GM18526 (cell line): ENCODE data around the gene STAG1.
A peak's percentile ranks its signal among the peaks of the same experiment; 100 is the strongest.

Source experiments
- POLR2A ChIP-seq: IDR thresholded peaks from 3 replicates; pipeline ENCODE4 v1.6.1; 2011; ENCODE audit not compliant: insufficient read length; ENCODE audit errors: extremely low read depth

The STAG1 gene

DNA sequence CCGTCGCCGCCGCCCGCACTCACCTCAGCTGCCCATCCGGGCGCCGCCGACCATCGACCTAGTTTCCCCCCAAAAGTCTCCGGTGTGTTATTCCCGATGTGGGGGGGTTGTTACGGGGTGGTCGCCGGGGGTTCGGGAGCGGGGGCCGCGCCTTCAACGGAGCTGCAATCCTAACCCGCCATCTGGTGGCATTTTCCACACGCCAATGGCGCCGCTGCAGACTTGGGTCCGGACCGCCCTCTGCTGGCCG, at the start of gene STAG1:
Gene STAG1 (minus strand): TSS at position 207 of the 250 bp plus-strand sequence. CDS start 121,480 bp downstream, outside the sequence.
- TF ChIP-seq POLR2A = no peak

DNA sequence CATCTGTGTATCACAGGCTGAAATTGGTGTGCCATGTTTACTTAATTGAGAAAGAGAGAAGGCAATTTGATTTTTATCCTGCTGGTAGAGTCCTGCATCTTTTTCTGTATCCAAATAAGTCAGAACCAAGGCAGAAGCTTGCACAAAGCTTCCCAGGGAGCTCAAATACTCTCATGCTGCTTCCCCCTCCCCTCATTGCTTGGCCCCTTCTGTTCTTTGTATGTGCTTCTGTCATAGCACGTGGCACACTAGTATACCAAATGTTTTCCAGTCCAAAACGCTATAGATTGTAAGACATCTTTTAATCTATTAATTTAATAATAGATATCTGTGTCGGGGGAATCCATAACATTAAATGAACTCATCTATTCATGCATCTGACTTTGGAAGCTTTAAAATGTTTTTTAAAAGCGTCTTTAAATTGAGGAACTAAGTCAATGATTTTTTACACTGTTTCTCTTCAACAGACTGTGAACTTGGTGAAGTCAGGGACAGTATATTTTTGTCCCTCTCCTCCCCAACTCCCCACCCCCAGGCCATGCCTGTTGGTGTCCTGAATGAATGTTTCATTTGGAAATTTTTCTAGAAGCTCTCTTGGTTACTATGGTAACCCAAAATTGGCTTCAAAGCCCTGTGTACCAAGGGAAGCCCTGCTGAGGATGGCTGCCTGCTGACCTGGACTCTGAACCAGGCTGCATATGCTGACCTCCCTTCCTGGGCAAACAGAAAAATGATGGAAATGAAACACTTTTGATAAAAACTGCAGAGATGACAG, 40.6 kb upstream of the STAG1 start:
- no peak for TF ChIP-seq POLR2A

DNA sequence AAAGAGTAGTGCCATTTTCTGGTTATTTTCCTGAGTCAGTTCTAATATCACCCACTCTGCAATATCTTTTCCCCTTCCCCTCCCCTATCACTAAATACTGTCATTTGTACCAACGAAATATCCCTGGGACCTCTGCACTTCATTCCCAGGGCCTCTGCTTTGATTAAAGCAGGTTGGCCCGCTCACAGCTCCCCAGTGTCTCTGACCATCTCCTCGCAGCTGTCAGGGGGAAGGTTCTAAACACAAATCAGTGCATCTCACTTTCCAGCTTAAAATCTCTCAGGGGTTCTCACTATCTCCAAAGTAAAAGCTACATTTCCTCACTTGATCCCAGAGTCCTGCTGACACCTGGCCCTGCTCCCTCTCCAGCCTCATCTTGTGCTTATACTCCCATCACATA, 38.6 kb upstream of the STAG1 start:
- TF ChIP-seq POLR2A = no peak

DNA sequence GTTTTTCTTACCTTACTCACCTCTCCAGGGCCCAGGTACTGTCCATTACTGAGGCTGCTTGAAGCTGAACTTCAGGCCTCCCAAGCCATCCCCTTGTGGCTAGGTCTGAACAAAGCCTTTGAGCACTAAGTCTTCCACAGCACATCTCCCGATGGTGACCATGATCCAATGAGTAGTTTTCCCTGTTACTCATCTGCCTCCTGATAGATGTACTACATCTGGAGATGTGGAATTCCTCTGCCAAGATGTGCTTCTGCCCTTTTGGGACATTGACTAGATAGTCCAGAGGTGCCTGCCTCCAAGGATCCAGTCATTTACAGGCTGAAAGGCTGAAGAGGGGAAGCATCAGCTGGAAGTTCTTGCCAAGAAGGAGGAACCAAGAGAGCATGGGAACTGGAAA, 37.8 kb upstream of the STAG1 start:
- TF ChIP-seq POLR2A = no peak

DNA sequence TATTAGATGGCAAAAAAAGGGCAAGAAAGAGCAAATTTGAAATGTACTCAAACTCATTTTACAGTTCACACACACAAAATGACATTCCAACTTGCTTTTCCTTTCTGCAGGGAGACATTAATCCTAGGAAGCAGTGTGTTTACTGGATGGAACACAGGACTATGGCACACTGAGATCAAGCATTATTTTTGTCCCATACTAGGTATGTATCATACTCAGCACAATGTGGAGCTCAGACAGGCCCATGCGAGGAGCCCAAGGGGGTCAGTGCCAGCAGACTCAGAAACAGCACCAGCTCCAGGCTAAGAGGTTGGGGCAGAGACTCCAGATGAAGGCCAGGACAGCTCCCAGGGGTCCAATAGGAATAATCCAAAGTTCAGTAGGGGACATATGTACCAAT, 36.0 kb upstream of the STAG1 start:
- no peak for TF ChIP-seq POLR2A

DNA sequence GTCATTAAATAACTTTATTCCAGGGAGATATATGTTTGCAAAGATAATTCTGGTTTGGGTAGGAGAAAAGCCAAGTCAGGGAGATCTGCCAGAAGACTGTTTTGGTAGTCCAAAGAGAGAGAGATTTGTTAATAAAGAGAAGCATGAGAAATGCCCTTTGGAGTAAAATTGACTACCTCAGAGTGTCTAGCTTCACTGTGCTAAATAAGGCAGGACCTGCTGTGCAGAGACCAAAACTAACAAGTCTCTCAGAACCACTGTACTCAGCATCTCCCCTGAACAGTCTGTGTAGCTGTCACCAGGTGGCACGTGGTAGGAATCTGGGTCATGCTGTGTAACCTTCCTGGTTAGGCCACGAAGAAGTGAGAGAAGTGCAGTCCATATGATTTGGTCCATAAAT, 35.2 kb upstream of the STAG1 start:
- no peak for TF ChIP-seq POLR2A

DNA sequence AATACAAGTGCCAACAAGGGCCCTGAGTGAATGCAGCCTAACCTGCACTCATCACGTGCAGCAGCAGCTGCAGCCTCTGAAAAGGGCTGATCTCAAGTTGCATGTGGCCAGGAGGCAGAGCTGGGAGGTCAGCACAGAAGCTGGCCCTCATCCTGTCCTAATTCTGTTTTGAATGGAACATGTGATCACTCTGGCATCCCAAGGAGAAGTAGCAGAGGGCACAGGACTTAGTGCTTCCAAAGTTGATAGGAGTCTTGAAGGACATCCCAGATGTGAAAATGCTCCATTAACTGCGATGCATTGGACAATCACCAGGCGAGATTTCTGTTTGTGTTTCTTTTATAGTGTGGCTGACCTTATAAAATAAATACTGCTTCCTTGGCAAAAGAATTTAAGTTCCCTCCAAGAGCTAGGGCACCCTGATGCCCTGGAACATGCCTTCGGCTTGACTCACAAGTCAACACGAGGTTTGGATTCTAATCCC, 31.6 kb upstream of the STAG1 start:
- no peak for TF ChIP-seq POLR2A

DNA sequence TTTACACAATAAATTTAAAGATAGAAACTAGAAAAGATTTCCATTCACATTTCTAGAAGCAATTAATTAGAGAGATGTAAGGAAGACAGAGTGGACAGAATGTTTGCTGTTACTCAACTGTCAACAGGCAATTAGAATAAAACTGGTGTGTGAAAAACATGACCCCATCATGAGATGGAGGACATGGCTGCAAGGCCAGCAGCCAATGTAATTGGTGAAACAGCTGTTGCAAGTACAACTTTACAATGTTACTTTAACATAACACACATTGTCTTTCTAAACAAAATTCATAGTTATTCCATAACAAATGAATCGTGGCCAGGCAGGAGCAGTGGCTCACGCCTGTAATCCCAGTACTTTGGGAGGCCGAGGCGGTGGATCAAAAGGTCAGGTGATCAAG, 28.6 kb upstream of the STAG1 start:
- no peak for TF ChIP-seq POLR2A

DNA sequence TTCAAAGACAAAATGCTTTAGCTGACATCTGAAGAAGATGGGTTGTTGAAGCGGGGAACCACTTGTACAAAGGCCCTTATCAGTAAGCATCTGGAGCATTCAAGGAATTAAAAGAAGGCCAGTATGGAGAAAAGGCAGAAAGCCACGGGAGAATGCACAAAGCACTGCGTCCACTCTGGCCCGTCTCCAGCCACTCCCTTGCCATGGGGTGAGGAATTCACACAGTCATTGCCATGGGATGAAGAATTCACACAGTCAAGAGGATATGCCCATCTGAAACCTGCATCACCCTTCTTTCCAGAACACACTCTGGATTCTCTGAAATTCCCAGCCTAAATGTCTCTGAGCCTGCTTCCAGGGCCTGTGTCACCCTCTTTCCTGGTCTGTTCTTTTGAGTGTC, 26.7 kb upstream of the STAG1 start:
- no peak for TF ChIP-seq POLR2A

DNA sequence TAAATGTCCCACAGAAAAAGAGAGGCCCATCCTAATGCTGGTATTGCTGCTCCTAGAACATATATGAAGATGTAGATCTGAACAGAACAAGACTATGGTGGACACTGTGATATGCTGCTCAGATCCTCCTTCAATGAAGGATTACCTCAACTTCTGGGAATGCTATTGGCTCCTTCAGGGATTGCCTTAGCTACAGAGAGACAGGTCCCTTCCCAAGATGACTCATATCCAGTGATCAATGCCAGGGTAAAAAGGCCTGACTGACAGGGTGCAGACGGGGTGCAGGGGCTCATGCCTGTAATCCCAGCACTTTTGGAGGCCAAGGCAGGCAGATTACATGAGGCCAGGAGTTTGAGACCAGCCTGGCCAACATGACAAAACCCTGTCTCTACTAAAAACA, 20.5 kb upstream of the STAG1 start:
- TF ChIP-seq POLR2A = no peak

DNA sequence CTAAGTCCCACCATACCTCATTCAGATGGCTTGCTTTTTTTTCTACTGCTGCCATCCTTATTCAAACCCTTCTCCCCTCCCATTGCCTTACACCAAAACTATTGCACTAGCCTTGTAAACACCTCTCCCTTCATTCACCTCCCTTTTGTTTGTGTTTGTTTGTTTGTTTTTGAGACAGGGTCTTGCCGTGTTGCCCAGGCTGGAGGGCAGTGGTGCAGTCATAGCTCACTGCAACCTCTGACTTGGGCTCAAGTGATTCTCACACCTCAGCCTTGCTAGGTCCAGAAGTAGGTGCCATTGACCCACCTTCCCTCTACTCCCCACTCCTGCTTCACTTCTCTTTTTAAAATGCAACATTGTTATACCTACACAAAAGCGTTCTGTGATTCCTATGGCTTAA, 3.0 kb upstream of the STAG1 start:
- no peak for TF ChIP-seq POLR2A

DNA sequence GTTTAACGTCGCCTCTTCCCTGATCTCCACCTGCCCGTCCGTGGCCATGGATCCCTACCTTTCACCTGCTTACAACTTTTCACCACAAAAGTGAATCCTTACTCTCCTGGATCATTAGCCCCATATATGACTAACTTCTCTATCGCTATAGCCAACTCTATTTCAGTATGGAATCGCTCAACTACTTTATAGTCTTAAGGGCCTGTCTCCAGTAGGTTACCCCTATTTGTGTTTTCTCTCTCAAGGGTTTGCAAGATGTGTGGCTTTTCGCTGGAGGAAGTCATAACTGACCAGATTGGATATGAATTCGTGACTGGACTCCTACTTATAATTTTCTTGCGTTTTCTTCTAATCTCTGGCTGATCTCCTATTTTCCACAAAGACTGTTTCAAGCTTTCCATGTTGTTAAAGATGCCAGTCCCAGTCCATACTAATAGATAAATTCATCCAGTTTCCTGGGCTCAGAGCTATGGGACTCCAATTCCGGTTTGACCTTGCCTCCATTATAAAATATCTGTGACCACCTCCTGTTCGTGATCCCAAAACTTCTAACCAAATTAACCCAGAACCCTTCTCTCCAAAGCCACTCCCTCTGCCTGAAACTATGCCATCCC, 1.3 kb upstream of the STAG1 start:
- no peak for TF ChIP-seq POLR2A

DNA sequence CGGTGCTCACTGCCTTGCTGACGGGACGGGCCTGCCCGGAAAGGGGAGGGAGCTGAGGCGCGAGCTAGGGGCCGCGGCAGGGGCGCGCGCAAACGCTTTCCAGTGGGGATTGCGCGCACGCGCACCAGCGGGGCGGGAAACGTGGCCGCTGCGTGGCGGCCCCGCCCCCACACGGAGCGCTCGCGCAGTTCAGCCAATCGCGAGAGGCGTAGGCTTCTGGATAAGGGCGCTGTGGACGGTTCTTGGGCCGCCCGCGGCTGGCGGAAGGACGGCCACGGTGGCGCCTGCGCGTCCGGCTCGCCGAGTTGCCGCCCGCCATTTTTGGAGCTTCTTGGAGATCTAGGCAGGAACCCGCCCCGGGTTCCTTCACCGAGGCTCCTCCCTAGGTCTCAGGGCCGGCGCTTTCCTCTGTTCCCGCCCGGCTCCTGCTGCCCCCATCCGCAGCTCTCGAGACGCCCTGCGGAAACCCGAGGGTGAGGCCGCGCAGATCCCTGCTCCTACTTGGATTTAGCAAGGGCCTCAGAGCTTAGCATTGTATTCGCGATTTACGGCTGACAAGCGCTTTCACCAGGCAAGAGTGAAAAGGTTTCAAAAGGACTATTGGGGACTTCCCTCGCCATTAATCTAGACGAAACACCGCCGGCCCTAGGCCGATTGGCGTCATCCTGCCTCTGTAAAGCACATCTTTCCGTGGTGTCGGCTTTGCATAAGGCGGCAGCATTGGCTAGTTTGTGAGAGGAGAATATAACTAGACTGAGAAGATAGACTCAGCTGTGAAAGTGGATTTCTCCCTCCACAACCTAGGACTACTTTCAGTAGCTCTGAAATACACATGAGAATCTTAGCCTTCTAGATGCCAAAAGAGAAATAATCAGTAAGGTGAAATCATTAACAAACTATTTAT, 496 bp upstream of the STAG1 start:
- TF ChIP-seq POLR2A = peak; percentile 76

DNA sequence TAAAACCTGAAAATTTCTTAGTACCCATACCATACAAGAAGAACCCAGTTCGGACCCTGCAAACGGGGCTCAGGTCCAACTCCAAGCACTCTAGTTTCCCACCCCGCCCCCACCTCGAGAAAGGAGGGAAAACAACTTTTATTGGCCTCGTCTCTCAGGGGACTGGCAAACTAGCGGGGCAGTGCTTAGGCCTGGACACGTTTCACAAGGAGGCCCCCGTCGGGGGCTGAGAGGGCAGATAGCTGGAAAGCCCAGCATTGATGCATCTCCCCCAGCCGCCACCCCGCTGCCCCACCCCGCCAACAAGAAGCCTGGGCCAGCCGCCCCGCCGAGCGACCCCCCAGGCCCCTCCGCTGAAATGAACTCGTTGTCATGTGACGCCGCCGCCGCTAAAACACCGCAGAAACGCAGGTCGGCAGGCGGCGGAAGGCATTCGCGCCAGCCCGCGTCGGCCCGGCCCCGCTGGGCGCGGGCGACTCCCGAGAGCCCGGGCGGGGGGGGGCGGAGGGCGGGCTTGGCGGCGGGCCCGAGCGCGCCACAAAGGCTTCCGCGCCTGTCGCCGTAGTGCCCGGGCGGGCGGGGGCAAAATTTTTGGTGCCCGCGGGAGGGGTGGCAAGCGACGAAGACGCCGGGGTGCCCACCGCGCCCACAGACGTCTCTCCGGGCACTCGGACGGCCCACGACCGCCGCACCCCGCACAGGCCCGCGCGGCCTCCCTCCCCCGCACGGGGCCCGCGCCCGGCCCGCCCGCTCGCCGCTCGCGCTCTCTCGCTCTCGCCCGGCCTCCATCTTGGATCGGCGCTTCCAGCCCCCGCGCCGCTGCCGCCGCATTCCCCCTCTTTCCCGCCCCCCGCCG, 634 bp downstream of the STAG1 start:
- peak; percentile 39 for TF ChIP-seq POLR2A

DNA sequence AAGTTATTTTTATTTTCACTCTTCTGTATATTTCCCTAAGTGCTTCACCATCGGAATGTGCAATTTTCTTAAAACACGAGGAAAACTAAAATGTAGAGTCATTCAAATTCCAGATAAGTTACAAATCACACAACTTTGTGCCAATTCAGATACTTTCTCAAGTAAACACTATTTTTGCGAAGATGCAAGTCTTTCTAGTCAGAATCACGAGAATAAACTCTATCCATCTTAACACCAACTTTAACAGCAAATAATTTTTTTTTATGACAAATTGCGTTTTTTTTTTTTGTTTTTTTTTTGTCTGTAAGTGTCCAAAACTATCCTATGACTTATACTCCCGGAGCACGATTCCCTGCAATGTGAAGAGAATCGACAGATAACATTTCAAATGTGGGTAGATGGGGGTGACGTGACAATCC, 1.3 kb downstream of the STAG1 start:
- TF ChIP-seq POLR2A = no peak
